Measurements from ENCODE around the gene ENAM. TPM values are rescaled to one million over a fixed set of nuclear protein-coding genes. Genes with fewer than 3 reads are reported as not detected.

Gene ENAM
- total and polyA plus RNA-seq, 2 of the 13 experiments (the other 11 are each of a cell fraction or from before 2014, with no cell fraction given), result not detected

DNA sequence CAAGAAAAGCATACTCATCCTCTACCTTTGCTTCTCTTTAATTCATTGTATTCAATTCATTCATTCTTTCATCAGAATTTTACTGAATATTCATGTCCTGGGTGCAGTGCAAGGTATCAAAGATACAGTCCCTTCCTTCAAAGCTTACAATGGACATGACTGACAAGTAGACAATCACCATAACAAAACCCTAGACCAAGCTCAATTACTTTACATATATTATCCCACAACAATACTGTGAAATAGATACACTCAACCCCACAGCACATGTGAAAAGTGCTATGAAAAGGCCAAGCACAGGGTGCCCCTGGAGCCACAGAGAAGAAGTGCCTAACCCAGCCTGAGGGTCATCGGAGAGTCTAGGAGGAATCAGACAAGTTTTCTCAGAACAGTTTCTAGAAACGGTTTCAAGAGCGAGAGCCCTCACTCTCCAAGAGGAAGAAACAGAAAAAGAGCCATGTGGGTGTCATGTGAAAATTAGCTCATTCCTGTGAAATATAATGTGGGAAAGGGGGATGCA lies 21.1 kb upstream of the ENAM start:
- POLR2A ChIA-PET, result no interaction called here
- ATAC-seq, result no peak
- Histone ChIP-seq H3K27me3 (ENCODE audit: control insufficient read depth in 1 of 2, insufficient read depth in 2 of 2, low read length in 2 of 2) (no peaks in the 10 kb centered on the region), H3K9ac (ENCODE audit: insufficient read depth, low read depth, low read length) (no peak overlapping the region), H3K4me2 (ENCODE audit: low read depth, low read length) (no peak overlapping the region), H3K4me3 (replicated peaks in 1 of 3; ENCODE audit: insufficient read depth in 1 of 3, low read depth in 2 of 3, low read length in 3 of 3) (no peak overlapping the region), H3K9me3 (ENCODE audit: low read length) (no peaks in the 10 kb centered on the region), H3K79me2 (ENCODE audit: insufficient read depth, low read length) (no peaks in the 10 kb centered on the region), H2AFZ (ENCODE audit: low read length) (no peak overlapping the region), H3K36me3 (replicated peaks in 1 of 2; ENCODE audit: control insufficient read depth in 1 of 2, insufficient read depth in 2 of 2, low read length in 2 of 2) (no peaks in the 10 kb centered on the region), H3K27ac (ENCODE audit: extremely low read length, insufficient read depth, low read length) (no peak overlapping the region), H4K20me1 (ENCODE audit: insufficient read depth, low read length) (no peaks in the 10 kb centered on the region), H3K4me1 (ENCODE audit: insufficient read depth, low read length) (no peaks in the 10 kb centered on the region)
- intact Hi-C loops (cut with micrococcal nuclease; ENCODE audit: unreplicated experiment), result loop anchor here (10.0 kb wide), 2 partner anchors 947 to 1697 kb away; no protein-coding TSS in a partner anchor
- no TSS peak for BruUV-seq (replicated peaks)
- WGBS (ENCODE audit: low lambda C conversion rate), result 35% methylated on average over 3 of the region's 3 CpGs
- in situ Hi-C loops (cut with HindIII; ENCODE audit: extremely low pct_ligation_motif_present, low pct_unique_long_range_greater_than_20kb), result no loop called here
- no peak for DNase-seq (ENCODE audit: low spot score)
- no peak for FAIRE-seq
- CTCF ChIA-PET (ENCODE audit: low intra/inter-chr PET ratio, low total read pairs), result no interaction called here
- no peak for TF ChIP-seq ZNF629 (CRISPR knock-in tag; conservative IDR thresholded peaks at IDR 0.05)
- TF ChIP-seq, protein P1, sequence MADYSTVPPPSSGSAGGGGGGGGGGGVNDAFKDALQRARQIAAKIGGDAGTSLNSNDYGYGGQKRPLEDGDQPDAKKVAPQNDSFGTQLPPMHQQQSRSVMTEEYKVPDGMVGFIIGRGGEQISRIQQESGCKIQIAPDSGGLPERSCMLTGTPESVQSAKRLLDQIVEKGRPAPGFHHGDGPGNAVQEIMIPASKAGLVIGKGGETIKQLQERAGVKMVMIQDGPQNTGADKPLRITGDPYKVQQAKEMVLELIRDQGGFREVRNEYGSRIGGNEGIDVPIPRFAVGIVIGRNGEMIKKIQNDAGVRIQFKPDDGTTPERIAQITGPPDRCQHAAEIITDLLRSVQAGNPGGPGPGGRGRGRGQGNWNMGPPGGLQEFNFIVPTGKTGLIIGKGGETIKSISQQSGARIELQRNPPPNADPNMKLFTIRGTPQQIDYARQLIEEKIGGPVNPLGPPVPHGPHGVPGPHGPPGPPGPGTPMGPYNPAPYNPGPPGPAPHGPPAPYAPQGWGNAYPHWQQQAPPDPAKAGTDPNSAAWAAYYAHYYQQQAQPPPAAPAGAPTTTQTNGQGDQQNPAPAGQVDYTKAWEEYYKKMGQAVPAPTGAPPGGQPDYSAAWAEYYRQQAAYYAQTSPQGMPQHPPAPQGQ (CRISPR knock-in tag; IDR thresholded peaks at IDR 0.05; ENCODE audit: borderline replicate concordance), result no peak
- TF ChIP-seq ZNF281 (CRISPR knock-in tag; IDR thresholded peaks at IDR 0.05; ENCODE audit: borderline replicate concordance), result no peak
- TF ChIP-seq ZNF558 (CRISPR knock-in tag; IDR thresholded peaks at IDR 0.05; ENCODE audit: borderline replicate concordance), result no peak
- no peak for TF ChIP-seq BRF2 (CRISPR knock-in tag; IDR thresholded peaks at IDR 0.05)
- no peak for TF ChIP-seq SRSF1 (optimal IDR thresholded peaks at IDR 0.05; ENCODE audit: low read depth, low read length)
- no peak for TF ChIP-seq FOXA3 (CRISPR knock-in tag; IDR thresholded peaks at IDR 0.05)
- TF ChIP-seq, protein P2, sequence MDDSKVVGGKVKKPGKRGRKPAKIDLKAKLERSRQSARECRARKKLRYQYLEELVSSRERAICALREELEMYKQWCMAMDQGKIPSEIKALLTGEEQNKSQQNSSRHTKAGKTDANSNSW (CRISPR knock-in tag; IDR thresholded peaks at IDR 0.05; ENCODE audit: borderline replicate concordance), result no peak
- TF ChIP-seq FOXC1 (CRISPR knock-in tag; IDR thresholded peaks at IDR 0.05; ENCODE audit: borderline replicate concordance), result no peak
- no peak for TF ChIP-seq FOXO1 (CRISPR knock-in tag; IDR thresholded peaks at IDR 0.05)
- TF ChIP-seq ZNF782 (CRISPR knock-in tag; IDR thresholded peaks at IDR 0.05; ENCODE audit: borderline replicate concordance), result no peak
- no peak for TF ChIP-seq ZBTB7B (CRISPR knock-in tag; IDR thresholded peaks at IDR 0.05)
- TF ChIP-seq, protein P3, sequence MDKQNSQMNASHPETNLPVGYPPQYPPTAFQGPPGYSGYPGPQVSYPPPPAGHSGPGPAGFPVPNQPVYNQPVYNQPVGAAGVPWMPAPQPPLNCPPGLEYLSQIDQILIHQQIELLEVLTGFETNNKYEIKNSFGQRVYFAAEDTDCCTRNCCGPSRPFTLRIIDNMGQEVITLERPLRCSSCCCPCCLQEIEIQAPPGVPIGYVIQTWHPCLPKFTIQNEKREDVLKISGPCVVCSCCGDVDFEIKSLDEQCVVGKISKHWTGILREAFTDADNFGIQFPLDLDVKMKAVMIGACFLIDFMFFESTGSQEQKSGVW (CRISPR knock-in tag; IDR thresholded peaks at IDR 0.05; ENCODE audit: borderline replicate concordance), result no peak
- no peak for TF ChIP-seq ZNF777 (CRISPR knock-in tag; IDR thresholded peaks at IDR 0.05)
- TF ChIP-seq CREM (IDR thresholded peaks at IDR 0.05), result no peak
- TF ChIP-seq CREM (CRISPR knock-in tag; IDR thresholded peaks at IDR 0.05), result no peak
- no peak for TF ChIP-seq FOXO4 (CRISPR knock-in tag; conservative IDR thresholded peaks at IDR 0.05)
